Glutamatergic neuron (in vitro differentiated cells): Measurements from ENCODE around the gene AIF1. TPM values are rescaled to one million over a fixed set of nuclear protein-coding genes. Genes with fewer than 3 reads are reported as not detected.

Source experiments
- DNase-seq: peaks from one replicate; pipeline ENCODE4 v3.0.0; 2022
- H3K27ac Mint-ChIP-seq: one replicate; pipeline ENCODE4 v1.8.0; 2020; ENCODE audit warnings: mild to moderate bottlenecking, mixed read lengths, inconsistent platforms; ENCODE audit not compliant: unreplicated experiment
- H3K27me3 Mint-ChIP-seq: one replicate; pipeline ENCODE4 v1.8.0; 2020; ENCODE audit warnings: mild to moderate bottlenecking, moderate library complexity, mixed read lengths, inconsistent platforms; ENCODE audit not compliant: unreplicated experiment
- H3K36me3 Mint-ChIP-seq: one replicate; pipeline ENCODE4 v1.8.0; 2020; ENCODE audit warnings: mild to moderate bottlenecking, mixed read lengths, inconsistent platforms; ENCODE audit not compliant: unreplicated experiment
- H3K4me1 Mint-ChIP-seq: one replicate; pipeline ENCODE4 v1.8.0; 2020; ENCODE audit warnings: mild to moderate bottlenecking, low read depth, mixed read lengths, inconsistent platforms; ENCODE audit not compliant: unreplicated experiment
- H3K4me3 Mint-ChIP-seq: one replicate; pipeline ENCODE4 v1.8.0; 2020; ENCODE audit warnings: mild to moderate bottlenecking, mixed read lengths, inconsistent platforms; ENCODE audit not compliant: unreplicated experiment
- H3K9me3 Mint-ChIP-seq: one replicate; pipeline ENCODE4 v1.8.0; 2020; ENCODE audit warnings: mild to moderate bottlenecking, moderate library complexity, mixed read lengths, inconsistent platforms; ENCODE audit not compliant: unreplicated experiment
- CTCF ChIP-seq: fragments of 200-600 bp; sonication (generic); IDR thresholded peaks from one replicate; pipeline ENCODE4 v1.5.0; 2021; ENCODE audit not compliant: partially characterized antibody, unreplicated experiment
- total RNA-seq: library from RNA; stranded (reverse); fragmentation: NEBNext Ultra II Directional; extraction: Animal tissue kit (Norgen Biotek cat#: 25700); gene quantifications from one replicate; pipeline ENCODE4 v1.2.1, GENCODE V29; 2021; ENCODE audit not compliant: unreplicated experiment

Gene AIF1
- total RNA-seq, 1 donor from 2014 or later: not detected

GRCh38 chr6:31627690-31628287, 12.8 kb downstream of the AIF1 start:
- Mint-ChIP-seq H3K4me1 (peaks cover 10% of the 10 kb centered on the region), H3K4me3 (peak overlapping the region; percentile 44), H3K27ac (peak overlapping the region; percentile 16), H3K9me3 (peaks cover 6% of the 10 kb centered on the region), H3K27me3 (peaks cover 10% of the 10 kb centered on the region), H3K36me3 (peaks cover 14% of the 10 kb centered on the region)
- TF ChIP-seq CTCF: no peak
- DNase-seq: no peak

- peaks cover 10% of the 10 kb centered on the region for H3K36me3 Mint-ChIP-seq
- no peak for TF ChIP-seq CTCF
- H3K4me1 Mint-ChIP-seq: peaks cover 3% of the 10 kb centered on the region
- H3K9me3 Mint-ChIP-seq: peaks cover 6% of the 10 kb centered on the region
- peaks cover 12% of the 10 kb centered on the region for H3K27me3 Mint-ChIP-seq
- H3K4me3 Mint-ChIP-seq: no peak overlapping the region
- DNase-seq: no peak
- no peak overlapping the region for H3K27ac Mint-ChIP-seq
These were observed 14.0 kb downstream of the AIF1 start for GRCh38 chr6:31629014-31629413.

- H3K27ac Mint-ChIP-seq: peak overlapping the region; percentile 38
- peaks cover 16% of the 10 kb centered on the region for H3K27me3 Mint-ChIP-seq
- peaks cover 2% of the 10 kb centered on the region for H3K4me1 Mint-ChIP-seq
- peaks cover 6% of the 10 kb centered on the region for H3K9me3 Mint-ChIP-seq
- peak overlapping the region; percentile 42 for H3K4me3 Mint-ChIP-seq
- peaks cover 10% of the 10 kb centered on the region for H3K36me3 Mint-ChIP-seq
- TF ChIP-seq CTCF: no peak
- DNase-seq: no peak
These were observed 15.3 kb downstream of the AIF1 start for GRCh38 chr6:31630177-31630934.

GRCh38 chr6:31631209-31631608, 16.2 kb downstream of the AIF1 start:
- Mint-ChIP-seq H3K27ac (no peak overlapping the region), H3K27me3 (peaks cover 19% of the 10 kb centered on the region), H3K4me3 (no peak overlapping the region), H3K36me3 (peaks cover 10% of the 10 kb centered on the region), H3K9me3 (peaks cover 6% of the 10 kb centered on the region), H3K4me1 (peaks cover 2% of the 10 kb centered on the region)
- no peak for TF ChIP-seq CTCF
- DNase-seq: no peak

GRCh38 chr6:31631681-31632278, 16.7 kb downstream of the AIF1 start:
- H3K9me3 Mint-ChIP-seq: peaks cover 7% of the 10 kb centered on the region
- no peak overlapping the region for H3K4me3 Mint-ChIP-seq
- no peaks in the 10 kb centered on the region for H3K4me1 Mint-ChIP-seq
- H3K36me3 Mint-ChIP-seq: peaks cover 10% of the 10 kb centered on the region
- peaks cover 17% of the 10 kb centered on the region for H3K27me3 Mint-ChIP-seq
- DNase-seq: no peak
- no peak for TF ChIP-seq CTCF
- no peak overlapping the region for H3K27ac Mint-ChIP-seq
